Measurements from ENCODE around the gene HHAT. TPM values are rescaled to one million over a fixed set of nuclear protein-coding genes. Genes with fewer than 3 reads are reported as not detected.

Gene HHAT
- total RNA-seq, 1 experiment from 2014 or later: 8.1 TPM

GRCh38 chr1:210313046-210313595, 15.6 kb upstream of the HHAT start:
- DNase-seq (ENCODE audit: low read depth): no peak

GRCh38 chr1:210313921-210314320, 14.8 kb upstream of the HHAT start:
- no peak for DNase-seq (ENCODE audit: low read depth)

GRCh38 chr1:210315529-210315928, 13.2 kb upstream of the HHAT start:
- DNase-seq (ENCODE audit: low read depth): no peak

GRCh38 chr1:210321131-210321530, 7.6 kb upstream of the HHAT start:
- DNase-seq (ENCODE audit: low read depth): no peak

- DNase-seq (ENCODE audit: low read depth): no peak
These were observed 7.2 kb upstream of the HHAT start for GRCh38 chr1:210321552-210321951.

- no peak for DNase-seq (ENCODE audit: low read depth)
These were observed 4.7 kb upstream of the HHAT start for GRCh38 chr1:210323957-210324356.

- no peak for DNase-seq (ENCODE audit: low read depth)
These were observed 3.6 kb upstream of the HHAT start for GRCh38 chr1:210325026-210325670.

GRCh38 chr1:210328032-210328745, 513 bp upstream of the HHAT start:
- no peak for DNase-seq (ENCODE audit: low read depth)

- no peak for DNase-seq (ENCODE audit: low read depth)
These were observed 1.7 kb downstream of the HHAT start for GRCh38 chr1:210330279-210330866.

- no peak for DNase-seq (ENCODE audit: low read depth)
These were observed 3.5 kb downstream of the HHAT start for GRCh38 chr1:210332233-210332632.

GRCh38 chr1:210332719-210333398, 4.2 kb downstream of the HHAT start:
- peak; percentile 68 for DNase-seq (ENCODE audit: low read depth)

- no peak for DNase-seq (ENCODE audit: low read depth)
These were observed 6.3 kb downstream of the HHAT start for GRCh38 chr1:210335001-210335400.

GRCh38 chr1:210336362-210336761, 7.7 kb downstream of the HHAT start:
- DNase-seq (ENCODE audit: low read depth): no peak

GRCh38 chr1:210339500-210339899, 10.8 kb downstream of the HHAT start:
- DNase-seq (ENCODE audit: low read depth): no peak

- no peak for DNase-seq (ENCODE audit: low read depth)
These were observed 11.6 kb downstream of the HHAT start for GRCh38 chr1:210340311-210340710.

- DNase-seq (ENCODE audit: low read depth): no peak
These were observed 12.1 kb downstream of the HHAT start for GRCh38 chr1:210340841-210341240.

- DNase-seq (ENCODE audit: low read depth): peak; percentile 62
These were observed 14.5 kb downstream of the HHAT start for GRCh38 chr1:210342986-210343780.

GRCh38 chr1:210344706-210345105, 16.0 kb downstream of the HHAT start:
- DNase-seq (ENCODE audit: low read depth): peak; percentile 45

- peak; percentile 60 for DNase-seq (ENCODE audit: low read depth)
These were observed 18.4 kb downstream of the HHAT start for GRCh38 chr1:210347112-210347511.

GRCh38 chr1:210351496-210351895, 22.8 kb downstream of the HHAT start:
- DNase-seq (ENCODE audit: low read depth): no peak

- no peak for DNase-seq (ENCODE audit: low read depth)
These were observed 23.9 kb downstream of the HHAT start for GRCh38 chr1:210352575-210352974.

Data from HT1080 (cell line).